H1 (cell line): ENCODE measurements around the gene PRR33. TPM values are rescaled to one million over a fixed set of nuclear protein-coding genes. Genes with fewer than 3 reads are reported as not detected.

Experiments
- CHD7 ChIP-seq: fragments of 300-600 bp; sonication (generic); IDR thresholded peaks from 2 replicates; pipeline ENCODE4 v1.7.1; 2012; ENCODE audit warnings: low read length, moderate library complexity, mild to moderate bottlenecking, inconsistent platforms; ENCODE audit not compliant: insufficient replicate concordance
- KDM4A ChIP-seq: IDR thresholded peaks from one replicate; pipeline ENCODE4 v1.7.1; 2012; ENCODE audit warnings: low read depth, mild to moderate bottlenecking, moderate library complexity, low read length, inconsistent platforms; ENCODE audit not compliant: severe bottlenecking
- SUZ12 ChIP-seq: fragments of 200-600 bp; sonication (generic); IDR thresholded peaks from 2 replicates; pipeline ENCODE4 v1.6.1; 2012; ENCODE audit warnings: mild to moderate bottlenecking, inconsistent platforms, low read length, moderate library complexity, mixed read lengths
- polyA plus RNA-seq, 7 experiments: library from polyadenylated mRNA; depleted of rRNA in 3 of 7; stranded (reverse) in 5 of 7; unstranded in 2 of 7; fragments of >200 nt in 5 of 7; fragments of 200-250 nt in 2 of 7; gene quantifications; 1 replicate in 5 of 7; 2 replicates in 1 of 7; 4 replicates in 1 of 7; pipeline versions ENCODE4 v1.2.1 to v1.2.3, GENCODE V29; 2011 to 2013; ENCODE audit warnings: missing spikeins in 2 of 7, mixed read lengths in 2 of 7
- total RNA-seq: library from RNA; stranded (reverse); fragmentation: NEBNext Ultra II Directional; extraction: Animal tissue kit (Norgen Biotek cat#: 25700); gene quantifications from 2 replicates; pipeline ENCODE4 v1.2.1, GENCODE V29; 2021

PRR33 gene
- total and polyA plus RNA-seq, 2 of the 8 experiments (the other 6 are each of a cell fraction or from before 2014, with no cell fraction given): 0.02 TPM; not detected in 1

DNA sequence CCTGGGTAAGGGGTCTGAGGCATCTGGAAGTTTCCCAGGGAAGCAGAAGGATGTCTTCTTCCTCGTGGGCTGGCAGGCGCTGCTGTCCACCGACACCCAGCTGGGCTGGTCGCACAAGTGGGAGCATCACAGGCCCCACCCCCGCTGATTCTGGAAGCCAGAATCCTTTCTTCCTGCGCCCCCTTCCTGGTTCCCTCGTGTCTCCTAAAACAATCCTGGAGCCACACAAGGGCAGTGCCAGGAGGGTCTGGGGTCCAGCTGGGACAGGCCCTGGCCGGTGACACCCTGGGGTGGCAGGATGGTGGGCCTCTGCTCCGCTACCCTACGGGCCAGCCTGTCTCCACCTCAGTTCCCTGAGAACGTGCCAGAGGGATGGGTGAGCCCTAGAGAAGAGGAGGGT is 34.6 kb downstream of the PRR33 start (continued):
- TF ChIP-seq CHD7 (no peak), SUZ12 (no peak), KDM4A (no peak)
- TF ChIP-seq, all 59 proteins: peak for 0
